ENCODE results near the gene F10. TPM values are rescaled to one million over a fixed set of nuclear protein-coding genes. Genes with fewer than 3 reads are reported as not detected.

The F10 gene
- total and polyA plus RNA-seq, 2 of the 13 experiments (the other 11 are each of a cell fraction or from before 2014, with no cell fraction given) = 58.4 to 237 TPM

DNA sequence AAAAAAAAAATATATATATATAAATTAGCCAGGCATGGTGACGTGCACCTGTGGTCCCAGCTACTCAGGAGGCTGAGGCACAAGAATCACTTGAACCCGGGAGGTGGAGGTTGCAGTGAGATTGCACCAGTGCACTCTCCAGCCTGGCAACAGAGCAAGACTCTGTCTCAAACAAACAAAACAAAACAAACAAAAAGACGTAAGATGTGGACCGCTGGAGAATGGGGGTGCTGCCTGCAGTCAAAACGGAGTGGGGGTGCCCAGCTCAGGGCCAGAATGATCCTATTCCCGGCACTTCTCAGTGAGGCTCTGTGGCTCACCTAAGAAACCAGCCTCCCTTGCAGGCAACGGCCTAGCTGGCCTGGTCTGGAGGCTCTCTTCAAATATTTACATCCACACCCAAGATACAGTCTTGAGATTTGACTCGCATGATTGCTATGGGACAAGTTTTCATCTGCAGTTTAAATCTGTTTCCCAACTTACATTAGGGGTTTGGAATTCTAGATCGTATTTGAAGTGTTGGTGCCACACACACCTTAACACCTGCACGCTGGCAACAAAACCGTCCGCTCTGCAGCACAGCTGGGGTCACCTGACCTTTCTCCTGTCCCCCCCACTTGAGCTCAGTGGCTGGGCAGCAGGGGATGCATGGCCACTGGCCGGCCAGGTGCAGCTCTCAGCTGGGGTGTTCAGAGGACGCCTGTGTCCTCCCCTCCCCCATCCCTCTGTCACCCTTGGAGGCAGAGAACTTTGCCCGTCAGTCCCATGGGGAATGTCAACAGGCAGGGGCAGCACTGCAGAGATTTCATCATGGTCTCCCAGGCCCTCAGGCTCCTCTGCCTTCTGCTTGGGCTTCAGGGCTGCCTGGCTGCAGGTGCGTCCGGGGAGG is 17.3 kb upstream of the F10 start, which contains the start of gene F7 (continued):
- TF ChIP-seq, protein P1, sequence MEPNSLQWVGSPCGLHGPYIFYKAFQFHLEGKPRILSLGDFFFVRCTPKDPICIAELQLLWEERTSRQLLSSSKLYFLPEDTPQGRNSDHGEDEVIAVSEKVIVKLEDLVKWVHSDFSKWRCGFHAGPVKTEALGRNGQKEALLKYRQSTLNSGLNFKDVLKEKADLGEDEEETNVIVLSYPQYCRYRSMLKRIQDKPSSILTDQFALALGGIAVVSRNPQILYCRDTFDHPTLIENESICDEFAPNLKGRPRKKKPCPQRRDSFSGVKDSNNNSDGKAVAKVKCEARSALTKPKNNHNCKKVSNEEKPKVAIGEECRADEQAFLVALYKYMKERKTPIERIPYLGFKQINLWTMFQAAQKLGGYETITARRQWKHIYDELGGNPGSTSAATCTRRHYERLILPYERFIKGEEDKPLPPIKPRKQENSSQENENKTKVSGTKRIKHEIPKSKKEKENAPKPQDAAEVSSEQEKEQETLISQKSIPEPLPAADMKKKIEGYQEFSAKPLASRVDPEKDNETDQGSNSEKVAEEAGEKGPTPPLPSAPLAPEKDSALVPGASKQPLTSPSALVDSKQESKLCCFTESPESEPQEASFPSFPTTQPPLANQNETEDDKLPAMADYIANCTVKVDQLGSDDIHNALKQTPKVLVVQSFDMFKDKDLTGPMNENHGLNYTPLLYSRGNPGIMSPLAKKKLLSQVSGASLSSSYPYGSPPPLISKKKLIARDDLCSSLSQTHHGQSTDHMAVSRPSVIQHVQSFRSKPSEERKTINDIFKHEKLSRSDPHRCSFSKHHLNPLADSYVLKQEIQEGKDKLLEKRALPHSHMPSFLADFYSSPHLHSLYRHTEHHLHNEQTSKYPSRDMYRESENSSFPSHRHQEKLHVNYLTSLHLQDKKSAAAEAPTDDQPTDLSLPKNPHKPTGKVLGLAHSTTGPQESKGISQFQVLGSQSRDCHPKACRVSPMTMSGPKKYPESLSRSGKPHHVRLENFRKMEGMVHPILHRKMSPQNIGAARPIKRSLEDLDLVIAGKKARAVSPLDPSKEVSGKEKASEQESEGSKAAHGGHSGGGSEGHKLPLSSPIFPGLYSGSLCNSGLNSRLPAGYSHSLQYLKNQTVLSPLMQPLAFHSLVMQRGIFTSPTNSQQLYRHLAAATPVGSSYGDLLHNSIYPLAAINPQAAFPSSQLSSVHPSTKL (CRISPR knock-in tag; IDR thresholded peaks at IDR 0.05) = peak; percentile 82
- TF ChIP-seq DPF2 (CRISPR knock-in tag; IDR thresholded peaks at IDR 0.05; ENCODE audit: borderline replicate concordance, low read depth) = peak; percentile 87
- TF ChIP-seq, protein P2, sequence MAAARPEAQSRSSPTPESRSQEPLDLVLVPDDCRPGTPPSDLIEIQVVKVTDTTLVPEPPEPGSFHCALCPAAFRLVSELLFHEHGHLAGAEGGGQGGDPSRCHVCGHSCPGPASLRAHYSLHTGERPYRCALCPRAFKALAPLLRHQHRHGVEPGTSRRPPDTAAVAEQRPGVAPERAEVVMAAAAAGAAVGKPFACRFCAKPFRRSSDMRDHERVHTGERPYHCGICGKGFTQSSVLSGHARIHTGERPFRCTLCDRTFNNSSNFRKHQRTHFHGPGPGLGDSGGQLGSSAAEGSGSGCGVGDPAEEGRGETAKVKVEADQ (CRISPR knock-in tag; IDR thresholded peaks at IDR 0.05; ENCODE audit: borderline replicate concordance) = peak; percentile 90; the same call in 1 of the 2 replicates
- no peak; the same call in 1 of the 2 replicates for TF ChIP-seq GATA4 (IDR thresholded peaks at IDR 0.05; ENCODE audit: borderline replicate concordance, low read depth)
- 0 out of 2 replicates have a peak, but pooled peaks have one; percentile 56 for TF ChIP-seq ZNF570 (CRISPR knock-in tag; IDR thresholded peaks at IDR 0.05; ENCODE audit: borderline replicate concordance)
- TF ChIP-seq, protein P3, sequence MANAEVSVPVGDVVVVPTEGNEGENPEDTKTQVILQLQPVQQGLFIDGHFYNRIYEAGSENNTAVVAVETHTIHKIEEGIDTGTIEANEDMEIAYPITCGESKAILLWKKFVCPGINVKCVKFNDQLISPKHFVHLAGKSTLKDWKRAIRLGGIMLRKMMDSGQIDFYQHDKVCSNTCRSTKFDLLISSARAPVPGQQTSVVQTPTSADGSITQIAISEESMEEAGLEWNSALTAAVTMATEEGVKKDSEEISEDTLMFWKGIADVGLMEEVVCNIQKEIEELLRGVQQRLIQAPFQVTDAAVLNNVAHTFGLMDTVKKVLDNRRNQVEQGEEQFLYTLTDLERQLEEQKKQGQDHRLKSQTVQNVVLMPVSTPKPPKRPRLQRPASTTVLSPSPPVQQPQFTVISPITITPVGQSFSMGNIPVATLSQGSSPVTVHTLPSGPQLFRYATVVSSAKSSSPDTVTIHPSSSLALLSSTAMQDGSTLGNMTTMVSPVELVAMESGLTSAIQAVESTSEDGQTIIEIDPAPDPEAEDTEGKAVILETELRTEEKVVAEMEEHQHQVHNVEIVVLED (CRISPR knock-in tag; IDR thresholded peaks at IDR 0.05; ENCODE audit: borderline replicate concordance) = peak; percentile 66; the same call in 1 of the 2 replicates
- TF ChIP-seq ZNF451 (CRISPR knock-in tag; IDR thresholded peaks at IDR 0.05) = peak; percentile 91
- TF ChIP-seq, protein P4, sequence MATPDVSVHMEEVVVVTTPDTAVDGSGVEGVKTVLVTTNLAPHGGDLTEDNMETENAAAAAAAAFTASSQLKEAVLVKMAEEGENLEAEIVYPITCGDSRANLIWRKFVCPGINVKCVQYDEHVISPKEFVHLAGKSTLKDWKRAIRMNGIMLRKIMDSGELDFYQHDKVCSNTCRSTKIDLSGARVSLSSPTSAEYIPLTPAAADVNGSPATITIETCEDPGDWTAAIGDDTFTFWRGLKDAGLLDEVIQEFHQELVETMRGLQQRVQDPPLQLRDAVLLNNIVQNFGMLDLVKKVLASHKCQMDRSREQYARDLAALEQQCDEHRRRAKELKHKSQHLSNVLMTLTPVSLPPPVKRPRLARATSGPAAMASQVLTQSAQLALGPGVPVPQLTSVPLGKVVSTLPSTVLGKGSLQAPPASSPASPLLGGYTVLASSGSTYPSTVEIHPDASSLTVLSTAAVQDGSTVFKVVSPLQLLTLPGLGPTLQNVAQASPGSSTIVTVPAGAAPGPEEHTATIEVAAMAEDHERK (CRISPR knock-in tag; IDR thresholded peaks at IDR 0.05; ENCODE audit: low read depth) = no peak
- no peak for TF ChIP-seq ZNF253 (CRISPR knock-in tag; IDR thresholded peaks at IDR 0.05; ENCODE audit: borderline replicate concordance)
- TF ChIP-seq, protein P5, sequence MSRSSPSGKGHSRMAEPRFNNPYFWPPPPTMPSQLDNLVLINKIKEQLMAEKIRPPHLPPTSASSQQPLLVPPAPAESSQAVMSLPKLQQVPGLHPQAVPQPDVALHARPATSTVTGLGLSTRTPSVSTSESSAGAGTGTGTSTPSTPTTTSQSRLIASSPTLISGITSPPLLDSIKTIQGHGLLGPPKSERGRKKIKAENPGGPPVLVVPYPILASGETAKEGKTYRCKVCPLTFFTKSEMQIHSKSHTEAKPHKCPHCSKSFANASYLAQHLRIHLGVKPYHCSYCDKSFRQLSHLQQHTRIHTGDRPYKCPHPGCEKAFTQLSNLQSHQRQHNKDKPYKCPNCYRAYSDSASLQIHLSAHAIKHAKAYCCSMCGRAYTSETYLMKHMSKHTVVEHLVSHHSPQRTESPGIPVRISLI (CRISPR knock-in tag; IDR thresholded peaks at IDR 0.05; ENCODE audit: borderline replicate concordance) = no peak; the same call in 1 of the 2 replicates
- 0 out of 2 replicates have a peak, but pooled peaks have one; percentile 41 for TF ChIP-seq ZNF337 (CRISPR knock-in tag; IDR thresholded peaks at IDR 0.05; ENCODE audit: borderline replicate concordance, low read depth)
- TF ChIP-seq SALL2 (CRISPR knock-in tag; IDR thresholded peaks at IDR 0.05) = peak; percentile 71; the same call in 1 of the 2 replicates
- peak; percentile 98 for TF ChIP-seq MTA1 (CRISPR knock-in tag; IDR thresholded peaks at IDR 0.05; ENCODE audit: borderline replicate concordance)
- peak; percentile 60; the same call in 1 of the 2 replicates for TF ChIP-seq KAT7 (CRISPR knock-in tag; IDR thresholded peaks at IDR 0.05; ENCODE audit: borderline replicate concordance)
- peak; percentile 72 for TF ChIP-seq SRSF1 (optimal IDR thresholded peaks at IDR 0.05; ENCODE audit: low read depth, low read length)
